Panc1 (cell line): Measurements from ENCODE around the gene ROBO4.

Experiments
- CTCF ChIP-seq: fragments of 450-650 bp; IDR thresholded peaks from 2 replicates; pipeline ENCODE4 v1.5.1; 2017; ENCODE audit warnings: mild to moderate bottlenecking
- POLR2AphosphoS5 ChIP-seq: IDR thresholded peaks from 2 replicates; pipeline ENCODE4 v1.6.1; 2012; ENCODE audit warnings: mild to moderate bottlenecking, low read depth, low read length, moderate library complexity
- REST ChIP-seq, 2 experiments: IDR thresholded peaks; 2 replicates each; pipeline ENCODE4 v1.6.1; 2011 to 2012; ENCODE audit warnings: low read depth in 2 of 2, control low read depth in 1 of 2, low read length in 1 of 2, mild to moderate bottlenecking in 1 of 2, moderate library complexity in 1 of 2; ENCODE audit not compliant: insufficient read depth in 1 of 2

- no peak; the same call in 1 of the 2 replicates for TF ChIP-seq CTCF
- TF ChIP-seq POLR2AphosphoS5, result no peak
- TF ChIP-seq REST (IDR thresholded peaks at IDR 0.05; ENCODE audit: insufficient read depth in 1 of 2, low read depth in 2 of 2, low read length in 1 of 2), result 0 out of 4 replicates have a peak, but pooled peaks of 1 of the 2 experiments have one; percentile 27
Observed at GRCh38 chr11:124863137-124863825, 34.4 kb downstream of the ROBO4 start.
